T-helper 17 cell (primary cell): Measurements from ENCODE around the gene CDK11A. TPM values are rescaled to one million over a fixed set of nuclear protein-coding genes. Genes with fewer than 3 reads are reported as not detected.
A peak's percentile ranks its signal among the peaks of the same experiment; 100 is the strongest.
"Not testable (repeated sequence)": the region's sequence is repeated elsewhere in the genome, so short reads cannot be mapped to it uniquely, and the experiment has no call there.

ENCODE experiments used
- ATAC-seq: fragments of 150-1000 bp; cut with Tn5 transposase; 2 replicates; pipeline ENCODE4 v1.10.0; 2021; ENCODE audit warnings: mild to moderate bottlenecking, moderate library complexity
- DNase-seq, 3 donors: peaks; one replicate each; pipeline versions ENCODE4 v3.0.0 to v3.0.0-alpha.2; 2020 to 2021
- H3K9me3 ChIP-seq: one replicate; pipeline ENCODE4 v1.7.0; 2013; ENCODE audit warnings: low read length, mild to moderate bottlenecking; ENCODE audit not compliant: control insufficient read depth, poor library complexity, severe bottlenecking
- H3K27ac Mint-ChIP-seq: one replicate; pipeline ENCODE4 v1.8.0; 2022; ENCODE audit warnings: mild to moderate bottlenecking, moderate library complexity, mixed read lengths
- H3K27me3 Mint-ChIP-seq: one replicate; pipeline ENCODE4 v1.8.0; 2022; ENCODE audit warnings: mixed read lengths
- H3K36me3 Mint-ChIP-seq: one replicate; pipeline ENCODE4 v1.8.0; 2022; ENCODE audit warnings: low read depth, mixed read lengths
- H3K4me1 Mint-ChIP-seq: one replicate; pipeline ENCODE4 v1.8.0; 2022; ENCODE audit warnings: mild to moderate bottlenecking, mixed read lengths
- H3K4me3 Mint-ChIP-seq: one replicate; pipeline ENCODE4 v1.8.0; 2022; ENCODE audit warnings: mild to moderate bottlenecking, moderate library complexity, mixed read lengths
- total RNA-seq, 4 donors: library from RNA in 2 of 4; stranded (reverse) in 2 of 4; gene quantifications; one replicate each; pipeline ENCODE4 v1.2.3 and lab custom pipeline; 2022 to 2026

CDK11A gene
- total RNA-seq (100 to 1,000 TPM; 218 to 232 TPM), total RNA-seq (lab: John Stamatoyannopoulos, UW) (6.0 to 20.1 reads per million in 2 donors)

GRCh38 chr1:1724035-1724864, at the start of gene CDK11A:
TSS of gene CDK11A (minus strand) at chr1:1724357. CDS start at chr1:1722818, 1,539 bp downstream.
- peak; percentile 89 for ATAC-seq
- DNase-seq = peak; percentile 92 to 95 (median 93)
- not testable (repeated sequence) for H3K27me3 Mint-ChIP-seq, H3K9me3 ChIP-seq, H3K36me3 Mint-ChIP-seq
- Mint-ChIP-seq H3K27ac (peak within 1 kb of the TSS; percentile 97), H3K4me3 (peak within 1 kb of the TSS; percentile 95), H3K4me1 (peaks cover 15% of the 10 kb centered on the region)

- DNase-seq (no peak), ATAC-seq (no peak)
- no peaks in the 10 kb centered on the region for H3K27me3 Mint-ChIP-seq
- peaks cover 16% of the 10 kb centered on the region for H3K4me1 Mint-ChIP-seq
- peaks cover 8% of the 10 kb centered on the region for H3K36me3 Mint-ChIP-seq
- no peaks in the 10 kb centered on the region for H3K9me3 ChIP-seq
- no peak overlapping the region for H3K4me3 Mint-ChIP-seq
- H3K27ac Mint-ChIP-seq = no peak overlapping the region
Measured at GRCh38 chr1:1773874-1774273, 49.7 kb upstream of the CDK11A start.

- peaks cover 16% of the 10 kb centered on the region for H3K4me1 Mint-ChIP-seq
Measured at GRCh38 chr1:1771096-1771495, 46.9 kb upstream of the CDK11A start.

GRCh38 chr1:1770102-1770501, 45.9 kb upstream of the CDK11A start:
- Mint-ChIP-seq H3K27me3 (no peaks in the 10 kb centered on the region), H3K4me3 (no peak overlapping the region), H3K27ac (peak overlapping the region; percentile 70), H3K36me3 (peaks cover 8% of the 10 kb centered on the region), H3K4me1 (peaks cover 9% of the 10 kb centered on the region)
- DNase-seq (no peak), ATAC-seq (no peak)
- H3K9me3 ChIP-seq = no peaks in the 10 kb centered on the region

More at GRCh38 chr1:1771096-1771495, 46.9 kb upstream of the CDK11A start:
- Mint-ChIP-seq H3K36me3 (peaks cover 8% of the 10 kb centered on the region), H3K27ac (no peak overlapping the region), H3K4me3 (no peak overlapping the region), H3K27me3 (no peaks in the 10 kb centered on the region)
- ATAC-seq (no peak), DNase-seq (no peak)
- H3K9me3 ChIP-seq = no peaks in the 10 kb centered on the region

GRCh38 chr1:1768249-1768992, 44.3 kb upstream of the CDK11A start:
- H3K27ac Mint-ChIP-seq = no peak overlapping the region
- H3K9me3 ChIP-seq = no peaks in the 10 kb centered on the region
- ATAC-seq (no peak), DNase-seq (no peak)
- H3K4me3 Mint-ChIP-seq = no peak overlapping the region
- H3K27me3 Mint-ChIP-seq = no peaks in the 10 kb centered on the region
- peaks cover 8% of the 10 kb centered on the region for H3K36me3 Mint-ChIP-seq
- peaks cover 9% of the 10 kb centered on the region for H3K4me1 Mint-ChIP-seq

- H3K36me3 Mint-ChIP-seq = peaks cover 1% of the 10 kb centered on the region
- peaks cover 9% of the 10 kb centered on the region for H3K4me1 Mint-ChIP-seq
- no peak overlapping the region for H3K4me3 Mint-ChIP-seq
- DNase-seq = no peak
- no peaks in the 10 kb centered on the region for H3K9me3 ChIP-seq
- no peak overlapping the region for H3K27ac Mint-ChIP-seq
- no peaks in the 10 kb centered on the region for H3K27me3 Mint-ChIP-seq
- no peak for ATAC-seq
Measured at GRCh38 chr1:1764876-1765470, 40.8 kb upstream of the CDK11A start.

GRCh38 chr1:1763657-1764621, 39.8 kb upstream of the CDK11A start:
- Mint-ChIP-seq H3K4me1 (peaks cover 9% of the 10 kb centered on the region), H3K27ac (no peak overlapping the region), H3K36me3 (no peaks in the 10 kb centered on the region), H3K4me3 (no peak overlapping the region), H3K27me3 (no peaks in the 10 kb centered on the region)
- DNase-seq (no peak), ATAC-seq (peak; percentile 46)
- no peaks in the 10 kb centered on the region for H3K9me3 ChIP-seq

- peaks cover 3% of the 10 kb centered on the region for H3K4me1 Mint-ChIP-seq
- H3K27me3 Mint-ChIP-seq = no peaks in the 10 kb centered on the region
- no peak overlapping the region for H3K4me3 Mint-ChIP-seq
- no peak for DNase-seq
- H3K36me3 Mint-ChIP-seq = no peaks in the 10 kb centered on the region
- no peak for ATAC-seq
- peak overlapping the region; percentile 59 for H3K27ac Mint-ChIP-seq
- no peaks in the 10 kb centered on the region for H3K9me3 ChIP-seq
Measured at GRCh38 chr1:1761504-1762376, 37.6 kb upstream of the CDK11A start.

GRCh38 chr1:1760715-1761114, 36.6 kb upstream of the CDK11A start:
- Mint-ChIP-seq H3K4me3 (no peak overlapping the region), H3K27ac (no peak overlapping the region), H3K4me1 (peaks cover 2% of the 10 kb centered on the region), H3K36me3 (no peaks in the 10 kb centered on the region), H3K27me3 (no peaks in the 10 kb centered on the region)
- ATAC-seq = no peak
- no peaks in the 10 kb centered on the region for H3K9me3 ChIP-seq
- DNase-seq = no peak

GRCh38 chr1:1760345-1760650, 36.1 kb upstream of the CDK11A start:
- Mint-ChIP-seq H3K4me1 (peaks cover 2% of the 10 kb centered on the region), H3K27ac (no peak overlapping the region), H3K36me3 (no peaks in the 10 kb centered on the region), H3K27me3 (no peaks in the 10 kb centered on the region), H3K4me3 (no peak overlapping the region)
- ATAC-seq (no peak), DNase-seq (no peak)
- no peaks in the 10 kb centered on the region for H3K9me3 ChIP-seq

- H3K9me3 ChIP-seq = no peaks in the 10 kb centered on the region
- no peaks in the 10 kb centered on the region for H3K27me3 Mint-ChIP-seq
- peaks cover 2% of the 10 kb centered on the region for H3K4me1 Mint-ChIP-seq
- no peaks in the 10 kb centered on the region for H3K36me3 Mint-ChIP-seq
- ATAC-seq (no peak), DNase-seq (no peak)
- no peak overlapping the region for H3K27ac Mint-ChIP-seq
- no peak overlapping the region for H3K4me3 Mint-ChIP-seq
Measured at GRCh38 chr1:1759456-1760344, 35.5 kb upstream of the CDK11A start.
